HG03521 (cell line): Measurements from ENCODE around the gene PABPN1L.

Experiments
- ATAC-seq: cut with Tn5 transposase; IDR thresholded peaks from one replicate; pipeline ENCODE4 v1.9.1; 2021; ENCODE audit warnings: mild to moderate bottlenecking, moderate library complexity; ENCODE audit not compliant: unreplicated experiment

Gene PABPN1L

GRCh38 chr16:88884569-88885271 lies 18.3 kb upstream of the PABPN1L start:
- ATAC-seq = no peak

- no peak for ATAC-seq
Measured at GRCh38 chr16:88883946-88884345, 17.5 kb upstream of the PABPN1L start.

- ATAC-seq = no peak
Measured at GRCh38 chr16:88883117-88883895, 16.8 kb upstream of the PABPN1L start.

- no peak for ATAC-seq
Measured at GRCh38 chr16:88882358-88883030, 16.0 kb upstream of the PABPN1L start.

GRCh38 chr16:88881675-88882357 lies 15.4 kb upstream of the PABPN1L start:
- no peak for ATAC-seq

GRCh38 chr16:88881007-88881615 lies 14.7 kb upstream of the PABPN1L start:
- ATAC-seq = no peak

- no peak for ATAC-seq
Measured at GRCh38 chr16:88880226-88881006, 14.0 kb upstream of the PABPN1L start.

GRCh38 chr16:88879788-88880055 lies 13.3 kb upstream of the PABPN1L start:
- ATAC-seq = no peak

GRCh38 chr16:88878967-88879787 lies 12.7 kb upstream of the PABPN1L start:
- ATAC-seq = no peak

GRCh38 chr16:88878356-88878755 lies 11.9 kb upstream of the PABPN1L start:
- no peak for ATAC-seq

- no peak for ATAC-seq
Measured at GRCh38 chr16:88877564-88878289, 11.3 kb upstream of the PABPN1L start.

- ATAC-seq = no peak
Measured at GRCh38 chr16:88876942-88877526, 10.6 kb upstream of the PABPN1L start.

GRCh38 chr16:88875703-88876234 lies 9.3 kb upstream of the PABPN1L start:
- no peak for ATAC-seq

GRCh38 chr16:88874938-88875599 lies 8.6 kb upstream of the PABPN1L start:
- ATAC-seq = no peak

- ATAC-seq = no peak
Measured at GRCh38 chr16:88872650-88873331, 6.3 kb upstream of the PABPN1L start.

GRCh38 chr16:88871730-88872416 lies 5.4 kb upstream of the PABPN1L start:
- no peak for ATAC-seq

- ATAC-seq = no peak
Measured at GRCh38 chr16:88871349-88871702, 4.9 kb upstream of the PABPN1L start.
